ENCODE data around the gene HTR2A.

HTR2A gene

DNA sequence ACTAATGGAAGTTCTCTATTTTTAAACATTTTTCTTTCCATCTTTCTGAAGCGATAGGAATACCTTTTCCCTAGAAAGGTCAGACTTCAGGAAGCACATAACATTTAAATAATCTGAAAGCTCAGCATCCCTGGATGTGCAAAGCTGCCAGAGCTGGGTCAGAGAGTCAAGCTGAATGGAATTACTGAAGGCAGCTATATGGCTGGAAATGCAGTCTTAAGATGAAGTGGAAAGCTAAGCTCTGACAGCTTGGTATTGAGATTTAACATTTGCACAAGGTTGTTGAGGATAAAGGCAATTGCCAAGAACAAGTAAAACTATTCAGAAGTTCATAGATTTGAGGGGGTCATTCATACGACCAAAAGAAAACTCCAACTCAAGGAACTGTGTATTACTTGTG is 28.8 kb downstream of the HTR2A start:
- no peak for DNase-seq

- peak; percentile 88 for DNase-seq
Measured at GRCh38 chr13:46866150-46866549, 30.7 kb downstream of the HTR2A start.

GRCh38 chr13:46864941-46865340 is 31.9 kb downstream of the HTR2A start:
- no peak for DNase-seq

- DNase-seq: no peak
Measured at GRCh38 chr13:46861959-46862358, 34.9 kb downstream of the HTR2A start.

DNA sequence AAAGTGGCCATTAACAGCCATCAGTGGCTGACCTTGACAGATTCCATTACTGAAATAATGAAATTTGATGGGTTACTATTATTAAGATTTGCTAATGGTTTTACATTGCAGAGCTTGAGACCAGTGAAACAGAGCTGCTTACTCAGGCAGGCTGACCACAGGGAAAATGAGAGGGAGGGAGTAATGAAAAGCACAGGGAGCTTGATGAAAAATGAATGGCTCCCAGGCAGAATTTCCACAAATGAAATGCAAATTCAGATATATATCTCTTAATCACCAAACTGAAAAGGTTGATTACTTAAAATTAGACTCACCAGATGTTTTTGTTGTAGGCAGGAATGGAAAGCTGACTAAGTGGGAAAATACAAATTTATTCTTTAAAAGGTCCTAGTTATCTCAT is 36.1 kb downstream of the HTR2A start:
- DNase-seq: no peak

DNA sequence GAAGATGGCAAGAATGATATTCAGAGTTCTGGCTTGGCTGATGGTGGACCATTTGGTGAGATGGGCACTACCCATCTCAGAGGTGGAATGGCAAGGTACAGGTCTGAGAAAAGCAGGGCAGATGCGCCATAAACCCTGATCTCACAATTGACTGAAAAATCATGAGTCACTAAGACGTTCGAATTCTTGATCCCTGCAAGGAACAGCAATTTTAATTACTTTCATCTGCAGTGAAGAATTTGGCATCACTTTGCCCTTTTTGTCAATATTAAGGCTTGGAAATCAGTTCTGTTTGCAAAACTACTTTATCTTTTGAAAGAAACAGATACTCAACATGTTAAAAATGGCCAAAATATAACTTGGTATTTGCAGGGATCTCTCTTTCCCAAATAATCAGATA is 38.1 kb downstream of the HTR2A start:
- DNase-seq: no peak

- DNase-seq: no peak
Measured at GRCh38 chr13:46858163-46858562, 38.7 kb downstream of the HTR2A start.

GRCh38 chr13:46855664-46856063 is 41.2 kb downstream of the HTR2A start:
- no peak for DNase-seq

- peak; percentile 12 for DNase-seq
Measured at GRCh38 chr13:46855166-46855565, 41.7 kb downstream of the HTR2A start.

- no peak for DNase-seq
Measured at GRCh38 chr13:46852168-46852567, 44.7 kb downstream of the HTR2A start.

- no peak for DNase-seq
Measured at GRCh38 chr13:46850214-46850613, 46.6 kb downstream of the HTR2A start.

- no peak for DNase-seq
Measured at GRCh38 chr13:46846726-46847125, 50.1 kb downstream of the HTR2A start.

DNA sequence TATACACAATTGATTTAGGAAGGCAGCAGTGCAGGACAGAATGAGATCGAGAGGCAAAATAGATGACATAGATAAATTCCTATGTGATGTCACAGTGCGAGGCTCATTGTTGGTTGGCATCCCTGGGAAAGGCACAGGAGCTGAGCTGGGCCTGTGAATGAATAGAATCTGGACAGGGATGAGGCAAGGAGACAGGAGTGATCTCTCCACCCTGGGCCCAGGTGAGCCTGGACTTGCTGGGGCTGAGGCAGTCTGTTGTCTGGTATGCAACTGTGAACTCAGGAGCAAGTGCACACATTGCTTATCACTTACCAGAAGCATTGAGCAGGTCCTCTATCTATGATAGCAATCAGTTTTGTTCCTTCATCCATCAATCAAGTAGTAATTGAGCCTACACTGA is 51.7 kb downstream of the HTR2A start:
- no peak for DNase-seq

GRCh38 chr13:46844431-46844830 is 52.4 kb downstream of the HTR2A start:
- DNase-seq: no peak

- DNase-seq: peak; percentile 24
Measured at GRCh38 chr13:46839399-46839798, 57.5 kb downstream of the HTR2A start.

GRCh38 chr13:46834657-46835056 is 62.2 kb downstream of the HTR2A start:
- no peak for DNase-seq

GRCh38 chr13:46831588-46832194 is 65.2 kb downstream of the HTR2A start:
- peak; percentile 77 for DNase-seq

- no peak for DNase-seq
Measured at GRCh38 chr13:46830405-46831005, 66.3 kb downstream of the HTR2A start.

- no peak for DNase-seq
Measured at GRCh38 chr13:46822551-46822950, 74.3 kb downstream of the HTR2A start.

- no peak for DNase-seq
Measured at GRCh38 chr13:46817838-46818476, 78.9 kb downstream of the HTR2A start.

- DNase-seq: no peak
Measured at GRCh38 chr13:46817095-46817494, 79.8 kb downstream of the HTR2A start.

DNA sequence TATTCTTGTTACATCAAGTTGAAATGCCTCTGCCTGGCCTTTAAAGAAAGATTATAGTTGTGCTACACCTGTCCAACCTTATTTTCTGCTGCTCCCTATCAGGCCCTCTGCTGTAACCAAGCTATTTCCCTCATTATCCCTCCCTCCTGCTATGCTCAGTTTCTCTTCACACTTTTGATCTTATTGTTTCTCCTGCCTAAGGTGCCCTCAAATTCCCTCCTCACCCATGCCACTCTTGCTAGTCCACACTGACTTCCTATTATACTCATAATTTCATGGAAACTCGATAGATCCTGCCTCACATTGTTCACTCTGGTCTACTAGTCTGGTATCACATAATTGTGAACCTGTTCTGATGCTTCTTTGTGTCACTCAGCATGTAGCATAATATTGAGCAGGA is 80.5 kb downstream of the HTR2A start:
- no peak for DNase-seq

- DNase-seq: no peak
Measured at GRCh38 chr13:46812301-46812797, 84.5 kb downstream of the HTR2A start.

DNA sequence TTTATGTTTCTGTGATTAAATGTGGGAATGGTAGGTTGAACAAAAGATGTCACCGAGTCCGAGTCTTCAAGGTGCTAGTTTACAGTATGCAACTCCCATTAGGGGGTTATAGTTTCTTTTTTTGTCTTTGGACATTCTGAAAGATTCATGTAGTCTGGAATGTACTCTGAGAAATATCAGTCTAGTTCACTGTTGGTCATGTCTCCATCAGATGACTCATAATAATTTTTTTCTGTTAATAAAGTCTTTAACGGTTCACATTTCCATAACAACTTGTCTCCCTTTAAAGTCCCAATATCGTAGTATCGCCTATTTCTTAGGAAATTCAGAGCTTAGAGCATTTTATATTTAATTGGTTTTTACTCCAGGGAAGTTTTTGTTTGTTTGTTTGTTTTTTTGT is 86.4 kb downstream of the HTR2A start:
- no peak for DNase-seq

Data from hematopoietic multipotent progenitor cell treated with erythropoietin and hydrocortisone succinate and interleukin-3 and kit ligand, for 4 days (in vitro differentiated cells).